Spleen (tissue), 11 donors: ENCODE results near the gene KCNH8. TPM values are rescaled to one million over a fixed set of nuclear protein-coding genes. Genes with fewer than 3 reads are reported as not detected.
A peak's percentile ranks its signal among the peaks of the same experiment; 100 is the strongest.

Experiments
- DNase-seq: peaks from one replicate; pipeline ENCODE4 v3.0.0-alpha.2; 2020
- H3K27ac ChIP-seq, 8 donors: fragments of 200-600 bp; sonication (generic) in 7 of 8; 1 replicate in 4 of 8; 2 replicates in 4 of 8; pipeline versions ENCODE4 v1.5.0 to v1.8.0; 2016 to 2021; ENCODE audit warnings: inconsistent platforms in 4 of 8, mild to moderate bottlenecking in 4 of 8, moderate library complexity in 1 of 8
- H3K27me3 ChIP-seq, 7 donors: fragments of 200-600 bp; sonication (generic) in 6 of 7; replicated peaks in 1 of 7; 1 replicate in 4 of 7; 2 replicates in 3 of 7; pipeline versions ENCODE4 v1.5.0 to v1.8.0; 2016 to 2021; ENCODE audit warnings: inconsistent platforms in 3 of 7, mild to moderate bottlenecking in 1 of 7
- H3K36me3 ChIP-seq, 6 donors: fragments of 200-600 bp; sonication (generic) in 5 of 6; 1 replicate in 4 of 6; 2 replicates in 2 of 6; pipeline versions ENCODE4 v1.5.0 to v1.8.0; 2016 to 2021; ENCODE audit warnings: inconsistent platforms in 2 of 6
- H3K4me1 ChIP-seq, 6 donors: fragments of 200-600 bp; sonication (generic) in 5 of 6; 1 replicate in 3 of 6; 2 replicates in 3 of 6; pipeline versions ENCODE4 v1.5.0 to v1.8.0; 2016 to 2021; ENCODE audit warnings: inconsistent platforms in 3 of 6
- H3K4me3 ChIP-seq, 8 donors: fragments of 200-600 bp; sonication (generic) in 7 of 8; 1 replicate in 4 of 8; 2 replicates in 4 of 8; pipeline versions ENCODE4 v1.5.0 to v1.8.0; 2016 to 2021; ENCODE audit warnings: inconsistent platforms in 4 of 8, mild to moderate bottlenecking in 4 of 8, moderate library complexity in 2 of 8
- H3K9me3 ChIP-seq, 8 donors: fragments of 200-600 bp; sonication (generic) in 7 of 8; 1 replicate in 4 of 8; 2 replicates in 4 of 8; pipeline versions ENCODE4 v1.5.0 to v1.8.0; 2016 to 2021; ENCODE audit warnings: inconsistent platforms in 4 of 8
- CTCF ChIP-seq, 11 experiments: fragments of 200-600 bp in 7 of 11; fragments of 450-650 bp in 4 of 11; sonication (generic) in 4 of 11; IDR thresholded peaks in 8 of 11; conservative IDR thresholded peaks in 3 of 11; 1 replicate in 7 of 11; 2 replicates in 4 of 11; pipeline versions ENCODE4 v1.4.0 to v1.8.0; 2016 to 2021; ENCODE audit warnings: antibody characterized with exemption in 11 of 11, inconsistent platforms in 4 of 11, mild to moderate bottlenecking in 1 of 11
- POLR2A ChIP-seq, 3 donors: fragments of 450-650 bp; IDR thresholded peaks; one replicate each; pipeline ENCODE4 v1.5.1; 2017; ENCODE audit warnings: antibody characterized with exemption in 3 of 3, mild to moderate bottlenecking in 1 of 3
- POLR2AphosphoS5 ChIP-seq, 3 donors: sonication (generic); formaldehyde crosslinking; IDR thresholded peaks; one replicate each; pipeline ENCODE4 v1.5.1; 2017; ENCODE audit warnings: antibody characterized with exemption in 3 of 3
- WGBS, 5 donors: extraction: QIAGEN DNeasy Blood & Tissue Kit in 3 of 5; methylation state at CpG; one replicate each; pipeline versions ENCODE4 v1.1.5 to v1.1.7; 2013 to 2018; 5-methylcytosine and 5-hydroxymethylcytosine counted together
- intact Hi-C: fragments of 100-400 bp; cut with DNase I; formaldehyde crosslinking; loops from one replicate; pipeline ENCODE4 v1.15.0; 2023; ENCODE audit warnings: low total_unique reads
- polyA plus RNA-seq, 3 donors: library from polyadenylated mRNA; stranded (reverse); fragments of 200-250 nt; gene quantifications; one replicate each; pipeline ENCODE4 v1.2.1, GENCODE V29; 2013
- total RNA-seq, 7 donors: library from RNA; depleted of rRNA in 3 of 7; stranded (reverse); fragments of >200 nt in 3 of 7; fragmentation: NEBNext Ultra II Directional in 4 of 7; extraction: Animal tissue kit (Norgen Biotek cat#: 25700) in 4 of 7; gene quantifications; one replicate each; pipeline versions ENCODE4 v1.1.0 to v1.2.1, GENCODE V29; 2016 to 2021
- donor health status: healthy with polysubstance abuse.
- donor health status: DM: no; HTN: no; CAD: no; lungs with moderate emphysema.
- donor health status: DM: no; HTN: no; CAD: no.
- donor health status: Bipolar disorder and iron deficiency.
- donor health status: healthy.
- donor health status: DM: no; HTN: no; CAD: no.
- donor health status: DM: yes; HTN: yes; CAD: no.

Gene KCNH8
- total and polyA plus RNA-seq, 10 donors, result 0.70 to 3.1 (median 2.2) TPM

GRCh38 chr3:19171794-19172193, 23.5 kb downstream of the KCNH8 start:
- TF ChIP-seq POLR2AphosphoS5 (IDR thresholded peaks at IDR 0.05) (no peak), CTCF (IDR thresholded peaks at IDR 0.05 in 8 of 11, conservative IDR thresholded peaks at IDR 0.05 in 3 of 11) (no peak), POLR2A (IDR thresholded peaks at IDR 0.05) (no peak)
- WGBS, 5 donors, result 76 to 85% (median 82%) methylated on average over 2 of the region's 2 CpGs

GRCh38 chr3:19173945-19174344, 25.6 kb downstream of the KCNH8 start:
- TF ChIP-seq CTCF (IDR thresholded peaks at IDR 0.05 in 8 of 11, conservative IDR thresholded peaks at IDR 0.05 in 3 of 11), result no peak
- no peak for TF ChIP-seq POLR2A (IDR thresholded peaks at IDR 0.05)
- TF ChIP-seq POLR2AphosphoS5 (IDR thresholded peaks at IDR 0.05), result no peak
- H3K27me3 ChIP-seq, result no peaks in the 10 kb centered on the region
- H3K36me3 ChIP-seq, result no peaks in the 10 kb centered on the region
- WGBS, 5 donors, result 58 to 85% (median 71%) methylated on average over 1 of the region's 1 CpG
- H3K27ac ChIP-seq, result no peak overlapping the region
- H3K4me1 ChIP-seq, result no peaks in the 10 kb centered on the region
- no peaks in the 10 kb centered on the region for H3K9me3 ChIP-seq
- no peak for DNase-seq
- no peak overlapping the region for H3K4me3 ChIP-seq
- intact Hi-C loops, result no loop called here

More at GRCh38 chr3:19171794-19172193, 23.5 kb downstream of the KCNH8 start:
- no peak overlapping the region for H3K4me3 ChIP-seq
- H3K36me3 ChIP-seq, result no peaks in the 10 kb centered on the region
- H3K27ac ChIP-seq, result no peak overlapping the region
- no peaks in the 10 kb centered on the region for H3K27me3 ChIP-seq
- no peaks in the 10 kb centered on the region for H3K9me3 ChIP-seq
- intact Hi-C loops, result no loop called here
- no peak for DNase-seq
- no peaks in the 10 kb centered on the region for H3K4me1 ChIP-seq

- no peaks in the 10 kb centered on the region for H3K4me1 ChIP-seq
- DNase-seq, result no peak
These were observed 35.3 kb downstream of the KCNH8 start for GRCh38 chr3:19183584-19183983.

GRCh38 chr3:19190126-19190525, 41.8 kb downstream of the KCNH8 start:
- TF ChIP-seq POLR2AphosphoS5 (IDR thresholded peaks at IDR 0.05), result no peak
- no peak for TF ChIP-seq CTCF (IDR thresholded peaks at IDR 0.05 in 8 of 11, conservative IDR thresholded peaks at IDR 0.05 in 3 of 11)
- Histone ChIP-seq H3K4me3 (no peak overlapping the region), H3K27me3 (no peaks in the 10 kb centered on the region), H3K36me3 (no peaks in the 10 kb centered on the region), H3K27ac (peak overlapping the region in 6 of 8 donors; percentile 44 to 66 (median 52)), H3K9me3 (no peaks in the 10 kb centered on the region), H3K4me1 (no peaks in the 10 kb centered on the region)
- DNase-seq, result no peak
- WGBS, 5 donors, result 44 to 61% (median 52%) methylated on average over 1 of the region's 1 CpG
- intact Hi-C loops, result no loop called here

More at GRCh38 chr3:19183584-19183983, 35.3 kb downstream of the KCNH8 start:
- H3K9me3 ChIP-seq, result no peaks in the 10 kb centered on the region
- WGBS, 5 donors, result 22 to 31% (median 23%) methylated on average over 5 of the region's 5 CpGs
- H3K4me3 ChIP-seq, result no peak overlapping the region
- intact Hi-C loops, result no loop called here
- H3K27ac ChIP-seq, result no peak overlapping the region
- no peaks in the 10 kb centered on the region for H3K36me3 ChIP-seq
- no peaks in the 10 kb centered on the region for H3K27me3 ChIP-seq
- TF ChIP-seq POLR2A (IDR thresholded peaks at IDR 0.05), result no peak
- no peak for TF ChIP-seq POLR2AphosphoS5 (IDR thresholded peaks at IDR 0.05)
- TF ChIP-seq CTCF (IDR thresholded peaks at IDR 0.05 in 8 of 11, conservative IDR thresholded peaks at IDR 0.05 in 3 of 11), result no peak
